DOHH2 (cell line): ENCODE data around the gene LRMDA.

Experiments used
- H3F3A ChIP-seq: fragments of 200-600 bp; sonication (generic), shearing (Covaris generic); 2 replicates; pipeline ENCODE4 v1.6.0; 2016; ENCODE audit warnings: antibody characterized with exemption, mild to moderate bottlenecking; ENCODE audit not compliant: control insufficient read depth, insufficient read depth
- H3K27ac ChIP-seq: fragments of 200-600 bp; sonication (generic); 2 replicates; pipeline ENCODE4 v1.5.1; 2014; ENCODE audit warnings: low read depth, mild to moderate bottlenecking, low read length, moderate library complexity
- H3K27me3 ChIP-seq: fragments of 200-600 bp; sonication (generic); 2 replicates; pipeline ENCODE4 v1.6.1; 2014; ENCODE audit warnings: mild to moderate bottlenecking, low read length, mixed read lengths; ENCODE audit not compliant: control insufficient read depth
- H3K36me3 ChIP-seq: fragments of 200-600 bp; sonication (generic); 2 replicates; pipeline ENCODE4 v1.6.1; 2014; ENCODE audit warnings: mild to moderate bottlenecking, low read length, moderate library complexity, mixed read lengths; ENCODE audit not compliant: control insufficient read depth
- H3K4me1 ChIP-seq: fragments of 200-600 bp; sonication (generic); 2 replicates; pipeline ENCODE4 v1.6.1; 2014; ENCODE audit warnings: mild to moderate bottlenecking, low read length, mixed read lengths; ENCODE audit not compliant: control insufficient read depth
- H3K4me2 ChIP-seq: fragments of 200-600 bp; sonication (generic); 2 replicates; pipeline ENCODE4 v1.6.0; 2014; ENCODE audit warnings: mild to moderate bottlenecking, low read length, moderate library complexity
- H3K4me3 ChIP-seq: fragments of 200-600 bp; sonication (generic); 2 replicates; pipeline ENCODE4 v1.5.1; 2014; ENCODE audit warnings: mild to moderate bottlenecking, low read length, mixed read lengths
- H3K79me2 ChIP-seq: fragments of 200-600 bp; sonication (generic); 2 replicates; pipeline ENCODE4 v1.6.1; 2014; ENCODE audit warnings: mild to moderate bottlenecking, low read length, mixed read lengths; ENCODE audit not compliant: control insufficient read depth
- H3K9me2 ChIP-seq: fragments of 200-600 bp; sonication (generic); replicated peaks from 2 replicates; pipeline ENCODE4 v1.6.1; 2014; ENCODE audit warnings: mild to moderate bottlenecking, low read length, mixed read lengths; ENCODE audit not compliant: control insufficient read depth
- H3K9me3 ChIP-seq: fragments of 200-600 bp; sonication (generic); 2 replicates; pipeline ENCODE4 v1.6.1; 2014; ENCODE audit warnings: antibody characterized with exemption, low read length, mixed read lengths; ENCODE audit not compliant: control insufficient read depth, insufficient read depth
- H4K20me1 ChIP-seq: fragments of 200-600 bp; sonication (generic); 2 replicates; pipeline ENCODE4 v1.6.0; 2014; ENCODE audit warnings: low read depth, mild to moderate bottlenecking, antibody characterized with exemption, low read length, moderate library complexity; ENCODE audit not compliant: control insufficient read depth, insufficient read depth
- EZH2phosphoT487 ChIP-seq: fragments of 200-600 bp; sonication (generic); IDR thresholded peaks from 2 replicates; pipeline ENCODE4 v1.6.1; 2017; ENCODE audit warnings: borderline replicate concordance, mild to moderate bottlenecking, antibody characterized with exemption, low read length, moderate library complexity, mixed read lengths
- TF ChIP-seq, protein P1 (sequence below): fragments of 200-600 bp; sonication (generic); IDR thresholded peaks from one replicate; pipeline ENCODE4 v1.5.1; 2014; ENCODE audit warnings: antibody characterized with exemption, mild to moderate bottlenecking, low read depth, low read length; ENCODE audit not compliant: poor library complexity, severe bottlenecking

Gene LRMDA

DNA sequence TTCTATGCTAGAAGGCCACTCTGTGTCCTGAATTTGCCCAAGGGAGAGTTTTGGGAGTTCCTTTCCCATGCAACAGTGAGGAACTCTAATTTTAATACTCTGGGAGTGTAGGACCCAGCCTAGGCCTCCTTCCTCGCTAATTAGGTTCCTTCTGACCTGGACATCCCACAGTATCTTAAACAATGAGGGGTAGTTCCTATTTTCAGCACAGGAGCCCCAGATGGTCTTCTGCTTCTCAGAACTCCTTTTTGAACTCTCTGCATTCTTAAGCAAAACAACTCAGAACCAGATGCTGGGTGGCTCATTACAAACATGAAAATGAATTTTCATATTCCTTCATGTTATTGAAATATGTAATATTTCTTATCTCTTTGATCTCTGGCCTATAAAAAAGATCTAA lies 116.9 kb downstream of the LRMDA start:
- Histone ChIP-seq H4K20me1 (no peaks in the 10 kb centered on the region), H3K36me3 (no peaks in the 10 kb centered on the region), H3K4me2 (no peak overlapping the region), H3K4me1 (no peaks in the 10 kb centered on the region), H3K27me3 (no peaks in the 10 kb centered on the region), H3K9me3 (no peaks in the 10 kb centered on the region), H3K79me2 (no peaks in the 10 kb centered on the region), H3F3A (no peaks in the 10 kb centered on the region), H3K9me2 (no peaks in the 10 kb centered on the region), H3K27ac (no peak overlapping the region), H3K4me3 (no peak overlapping the region)
- TF ChIP-seq, protein P1, sequence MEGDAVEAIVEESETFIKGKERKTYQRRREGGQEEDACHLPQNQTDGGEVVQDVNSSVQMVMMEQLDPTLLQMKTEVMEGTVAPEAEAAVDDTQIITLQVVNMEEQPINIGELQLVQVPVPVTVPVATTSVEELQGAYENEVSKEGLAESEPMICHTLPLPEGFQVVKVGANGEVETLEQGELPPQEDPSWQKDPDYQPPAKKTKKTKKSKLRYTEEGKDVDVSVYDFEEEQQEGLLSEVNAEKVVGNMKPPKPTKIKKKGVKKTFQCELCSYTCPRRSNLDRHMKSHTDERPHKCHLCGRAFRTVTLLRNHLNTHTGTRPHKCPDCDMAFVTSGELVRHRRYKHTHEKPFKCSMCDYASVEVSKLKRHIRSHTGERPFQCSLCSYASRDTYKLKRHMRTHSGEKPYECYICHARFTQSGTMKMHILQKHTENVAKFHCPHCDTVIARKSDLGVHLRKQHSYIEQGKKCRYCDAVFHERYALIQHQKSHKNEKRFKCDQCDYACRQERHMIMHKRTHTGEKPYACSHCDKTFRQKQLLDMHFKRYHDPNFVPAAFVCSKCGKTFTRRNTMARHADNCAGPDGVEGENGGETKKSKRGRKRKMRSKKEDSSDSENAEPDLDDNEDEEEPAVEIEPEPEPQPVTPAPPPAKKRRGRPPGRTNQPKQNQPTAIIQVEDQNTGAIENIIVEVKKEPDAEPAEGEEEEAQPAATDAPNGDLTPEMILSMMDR: no peak
- no peak for TF ChIP-seq EZH2phosphoT487

DNA sequence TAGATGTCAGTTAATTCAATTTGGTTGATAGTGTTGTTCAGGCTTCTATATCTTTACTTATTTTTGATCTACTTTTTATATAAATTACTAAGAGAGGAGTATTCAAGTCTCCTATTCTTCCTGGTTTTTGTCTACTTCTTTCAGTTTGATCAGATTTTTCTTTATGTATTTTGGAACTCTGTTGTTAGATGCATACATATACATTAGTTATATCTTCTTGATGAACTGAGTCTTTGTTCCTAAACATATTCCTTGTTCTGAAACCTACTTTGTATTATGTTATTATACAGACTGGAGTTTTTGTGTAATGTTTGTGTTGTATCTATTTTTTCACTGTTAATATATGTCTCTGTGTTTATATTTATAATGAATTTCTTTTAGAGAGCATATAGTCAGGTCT lies 118.8 kb downstream of the LRMDA start:
- H3K27me3 ChIP-seq: no peaks in the 10 kb centered on the region

DNA sequence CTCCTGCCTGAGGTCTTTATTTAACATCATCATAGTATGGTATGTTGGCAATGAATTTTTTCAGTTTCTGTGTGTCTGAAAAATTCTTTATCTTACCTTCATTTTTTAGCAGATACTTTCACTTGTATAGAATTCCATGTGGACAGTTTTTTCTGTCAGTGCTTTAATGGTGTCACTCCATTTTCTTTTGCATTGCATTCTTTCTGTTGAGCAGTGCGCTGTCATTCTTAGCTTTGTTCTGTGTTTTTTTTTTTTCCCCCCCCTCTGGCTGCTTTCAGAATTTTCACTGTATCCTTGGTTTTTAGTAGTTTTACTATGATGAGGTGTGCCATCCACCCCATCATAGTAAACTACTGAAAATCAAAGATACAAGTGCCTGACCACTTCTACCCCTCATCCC lies 120.7 kb downstream of the LRMDA start:
- H3K27ac ChIP-seq: no peak overlapping the region
- no peaks in the 10 kb centered on the region for H3K27me3 ChIP-seq
- no peaks in the 10 kb centered on the region for H3F3A ChIP-seq
- H3K36me3 ChIP-seq: no peaks in the 10 kb centered on the region
- no peaks in the 10 kb centered on the region for H3K4me1 ChIP-seq
- no peaks in the 10 kb centered on the region for H3K9me3 ChIP-seq
- H3K4me3 ChIP-seq: no peak overlapping the region
- TF ChIP-seq, protein P1: no peak
- TF ChIP-seq EZH2phosphoT487: no peak
- no peak overlapping the region for H3K4me2 ChIP-seq
- H4K20me1 ChIP-seq: no peaks in the 10 kb centered on the region
- no peaks in the 10 kb centered on the region for H3K79me2 ChIP-seq
- H3K9me2 ChIP-seq: no peaks in the 10 kb centered on the region

More for the DNA sequence above, 118.8 kb downstream of the LRMDA start:
- H3F3A ChIP-seq: no peaks in the 10 kb centered on the region
- H3K4me1 ChIP-seq: no peaks in the 10 kb centered on the region
- no peak for TF ChIP-seq EZH2phosphoT487
- TF ChIP-seq, protein P1: no peak
- no peak overlapping the region for H3K4me3 ChIP-seq
- H3K36me3 ChIP-seq: no peaks in the 10 kb centered on the region
- no peaks in the 10 kb centered on the region for H3K9me2 ChIP-seq
- no peaks in the 10 kb centered on the region for H3K9me3 ChIP-seq
- H4K20me1 ChIP-seq: no peaks in the 10 kb centered on the region
- H3K79me2 ChIP-seq: no peaks in the 10 kb centered on the region
- no peak overlapping the region for H3K4me2 ChIP-seq
- no peak overlapping the region for H3K27ac ChIP-seq

DNA sequence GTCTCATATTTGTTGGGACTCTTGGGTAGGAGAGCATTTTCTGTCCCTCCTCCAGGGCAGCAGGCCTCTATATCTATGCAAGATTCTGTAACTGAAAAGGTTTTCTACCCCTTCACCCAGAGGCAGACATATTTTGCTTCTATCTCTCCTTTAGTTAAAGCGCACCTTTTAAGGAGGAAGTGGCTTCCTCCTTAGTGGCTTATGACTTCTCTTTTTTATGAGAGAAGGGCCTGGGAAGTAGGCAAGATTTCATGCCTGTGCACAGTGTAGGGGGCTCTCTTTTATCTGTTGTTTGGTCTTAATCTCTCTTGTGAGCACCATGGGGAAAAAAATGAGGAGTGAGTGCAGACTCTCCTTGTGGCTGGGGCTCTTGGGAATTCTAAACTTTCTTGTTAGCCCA lies 122.1 kb downstream of the LRMDA start:
- Histone ChIP-seq H3K27me3 (no peaks in the 10 kb centered on the region), H3K4me3 (no peak overlapping the region), H3K9me3 (peaks cover 4% of the 10 kb centered on the region; the same call in 1 of the 2 replicates), H3F3A (no peaks in the 10 kb centered on the region), H3K27ac (no peak overlapping the region), H4K20me1 (no peaks in the 10 kb centered on the region), H3K9me2 (no peaks in the 10 kb centered on the region), H3K4me1 (no peaks in the 10 kb centered on the region), H3K36me3 (no peaks in the 10 kb centered on the region), H3K79me2 (no peaks in the 10 kb centered on the region), H3K4me2 (no peak overlapping the region)
- no peak for TF ChIP-seq EZH2phosphoT487
- TF ChIP-seq, protein P1: no peak
